CD4-positive, alpha-beta T cell treated with Interleukin-2 at 100 ng/mL for 4 hours (primary cell): ENCODE data around the gene VARS1.

ENCODE experiments used
- DNase-seq: peaks from one replicate; pipeline ENCODE4 v3.0.0-alpha.2; 2020; ENCODE audit warnings: low spot score

Gene VARS1

GRCh38 chr6:31771992-31772358 is 23.6 kb downstream of the VARS1 start:
- no peak for DNase-seq

- DNase-seq, result no peak
These were observed 24.7 kb downstream of the VARS1 start for GRCh38 chr6:31770860-31771259.

- DNase-seq, result peak; percentile 85
These were observed 25.7 kb downstream of the VARS1 start for GRCh38 chr6:31769684-31770371.

- DNase-seq, result no peak
These were observed 26.9 kb downstream of the VARS1 start for GRCh38 chr6:31768363-31769257.

GRCh38 chr6:31767096-31767645 is 28.4 kb downstream of the VARS1 start:
- DNase-seq, result no peak

- no peak for DNase-seq
These were observed 29.4 kb downstream of the VARS1 start for GRCh38 chr6:31765910-31766794.

GRCh38 chr6:31765559-31765909 is 30.0 kb downstream of the VARS1 start:
- DNase-seq, result no peak

GRCh38 chr6:31764198-31764597 is 31.4 kb downstream of the VARS1 start:
- no peak for DNase-seq

- no peak for DNase-seq
These were observed 32.0 kb downstream of the VARS1 start for GRCh38 chr6:31763619-31763940.

- DNase-seq, result no peak
These were observed 32.5 kb downstream of the VARS1 start for GRCh38 chr6:31762878-31763618.

GRCh38 chr6:31762356-31762755 is 33.2 kb downstream of the VARS1 start, which contains the start of gene SAPCD1:
TSS of gene SAPCD1 (plus strand) at chr6:31762656. CDS start at chr6:31763055, 399 bp downstream.
- DNase-seq, result no peak

- DNase-seq, result no peak
These were observed 34.2 kb downstream of the VARS1 start for GRCh38 chr6:31761343-31761742.

- DNase-seq, result no peak
These were observed 34.8 kb downstream of the VARS1 start for GRCh38 chr6:31760790-31761189.

- no peak for DNase-seq
These were observed 37.3 kb downstream of the VARS1 start for GRCh38 chr6:31758281-31758680.

- DNase-seq, result no peak
These were observed 42.7 kb downstream of the VARS1 start for GRCh38 chr6:31752739-31753319.

- no peak for DNase-seq
These were observed 45.0 kb downstream of the VARS1 start for GRCh38 chr6:31750411-31751022.

- DNase-seq, result no peak
These were observed 46.1 kb downstream of the VARS1 start for GRCh38 chr6:31749301-31750036.
